ENCODE data around the gene MAP3K15.

Gene MAP3K15

DNA sequence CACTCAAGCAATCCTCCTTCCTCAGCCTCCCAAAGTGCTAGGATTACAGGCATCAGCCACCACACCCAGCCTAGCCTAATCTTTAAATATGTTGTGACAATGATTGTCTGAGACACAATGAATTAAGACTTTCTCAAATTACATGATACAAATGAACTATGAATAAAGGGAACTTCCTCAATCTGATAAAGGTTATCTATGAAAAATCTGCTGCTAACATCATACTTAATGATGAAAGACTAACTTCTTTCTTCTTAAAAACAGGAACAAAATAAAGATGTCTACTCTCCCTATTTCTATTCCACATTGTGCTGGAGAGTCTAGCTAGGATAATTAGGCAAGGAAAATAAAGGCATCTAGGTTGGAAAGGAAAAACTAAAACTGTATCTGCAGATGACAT lies 111.6 kb downstream of the MAP3K15 start:
- TF ChIP-seq ZNF274 (IDR thresholded peaks at IDR 0.05; ENCODE audit: low read depth, low read length) (no peak), YY1 (IDR thresholded peaks at IDR 0.05; ENCODE audit: insufficient read depth, insufficient read length) (no peak), SUZ12 (IDR thresholded peaks at IDR 0.05; ENCODE audit: extremely low read depth, insufficient read depth, insufficient read length) (no peak)
- no peaks in the 10 kb centered on the region for H3K9me3 ChIP-seq (ENCODE audit: insufficient read depth, low read length)
- H3K4me3 ChIP-seq (ENCODE audit: insufficient read length, low read depth) = no peak overlapping the region
- H3K4me1 ChIP-seq (ENCODE audit: insufficient read depth, insufficient read length) = no peaks in the 10 kb centered on the region
- H3K9ac ChIP-seq (ENCODE audit: insufficient read length, low read depth) = no peak overlapping the region
- H3K27me3 ChIP-seq (ENCODE audit: insufficient read depth, insufficient read length) = no peaks in the 10 kb centered on the region
- no peaks in the 10 kb centered on the region for H3K36me3 ChIP-seq (ENCODE audit: insufficient read depth, insufficient read length, low read length)
- no peak for DNase-seq (ENCODE audit: low read depth, low spot score)

DNA sequence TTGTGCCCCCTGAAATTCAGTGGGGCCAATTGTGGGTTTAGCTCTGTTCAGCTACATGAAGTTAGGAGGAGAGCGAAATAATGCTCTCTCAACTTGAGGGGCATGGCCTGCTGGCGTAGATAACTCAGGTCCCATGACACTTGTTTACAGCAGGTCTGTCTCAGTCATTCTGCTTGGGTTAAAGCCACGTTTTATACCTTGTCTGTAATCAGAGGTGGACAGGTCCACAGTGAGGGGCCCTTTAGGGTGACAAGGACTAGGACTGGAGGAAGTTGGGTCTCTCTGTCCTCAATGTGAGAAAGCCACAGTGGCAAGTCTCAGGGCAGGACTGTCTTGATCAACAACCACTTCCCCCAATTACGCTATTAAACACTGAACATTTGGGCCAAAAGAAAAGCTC lies 122.6 kb downstream of the MAP3K15 start:
- Histone ChIP-seq H3K9ac (ENCODE audit: insufficient read length, low read depth) (no peak overlapping the region), H3K9me3 (ENCODE audit: insufficient read depth, low read length) (no peaks in the 10 kb centered on the region), H3K36me3 (ENCODE audit: insufficient read depth, insufficient read length, low read length) (peaks cover 7% of the 10 kb centered on the region), H3K4me3 (ENCODE audit: insufficient read length, low read depth) (no peak overlapping the region), H3K4me1 (ENCODE audit: insufficient read depth, insufficient read length) (peaks cover 4% of the 10 kb centered on the region), H3K27me3 (ENCODE audit: insufficient read depth, insufficient read length) (no peaks in the 10 kb centered on the region)
- no peak for DNase-seq (ENCODE audit: low read depth, low spot score)
- no peak for TF ChIP-seq ZNF274 (IDR thresholded peaks at IDR 0.05; ENCODE audit: low read depth, low read length)
- TF ChIP-seq SUZ12 (IDR thresholded peaks at IDR 0.05; ENCODE audit: extremely low read depth, insufficient read depth, insufficient read length) = no peak
- no peak for TF ChIP-seq YY1 (IDR thresholded peaks at IDR 0.05; ENCODE audit: insufficient read depth, insufficient read length)

DNA sequence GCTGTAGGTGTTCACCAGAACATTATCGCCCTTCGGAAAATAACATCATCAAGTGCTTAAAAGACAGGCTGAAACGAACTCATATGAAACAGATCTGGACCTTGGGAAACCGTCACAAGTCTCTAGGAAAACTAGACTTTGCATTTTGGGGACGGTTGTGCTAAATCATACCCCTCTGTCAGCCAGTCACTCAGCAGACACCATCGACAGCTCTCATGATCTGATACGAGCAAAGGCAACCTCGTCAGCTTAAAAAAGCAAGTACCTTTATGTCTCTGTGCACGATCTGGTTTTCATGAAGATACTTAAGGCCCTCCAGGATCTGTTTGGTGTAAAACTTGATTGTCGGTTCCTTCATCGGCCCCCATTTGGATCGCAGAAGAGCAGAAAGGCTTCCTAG lies 123.2 kb downstream of the MAP3K15 start:
- Histone ChIP-seq H3K27me3 (ENCODE audit: insufficient read depth, insufficient read length) (no peaks in the 10 kb centered on the region), H3K4me1 (ENCODE audit: insufficient read depth, insufficient read length) (peaks cover 4% of the 10 kb centered on the region), H3K9me3 (ENCODE audit: insufficient read depth, low read length) (no peaks in the 10 kb centered on the region), H3K4me3 (ENCODE audit: insufficient read length, low read depth) (no peak overlapping the region), H3K9ac (ENCODE audit: insufficient read length, low read depth) (no peak overlapping the region), H3K36me3 (ENCODE audit: insufficient read depth, insufficient read length, low read length) (peaks cover 7% of the 10 kb centered on the region)
- no peak for TF ChIP-seq SUZ12 (IDR thresholded peaks at IDR 0.05; ENCODE audit: extremely low read depth, insufficient read depth, insufficient read length)
- TF ChIP-seq YY1 (IDR thresholded peaks at IDR 0.05; ENCODE audit: insufficient read depth, insufficient read length) = no peak
- no peak for TF ChIP-seq ZNF274 (IDR thresholded peaks at IDR 0.05; ENCODE audit: low read depth, low read length)
- DNase-seq (ENCODE audit: low read depth, low spot score) = no peak

GRCh38 chrX:19389227-19389845 lies 126.0 kb downstream of the MAP3K15 start:
- TF ChIP-seq SUZ12 (IDR thresholded peaks at IDR 0.05; ENCODE audit: extremely low read depth, insufficient read depth, insufficient read length) (no peak), YY1 (IDR thresholded peaks at IDR 0.05; ENCODE audit: insufficient read depth, insufficient read length) (no peak), ZNF274 (IDR thresholded peaks at IDR 0.05; ENCODE audit: low read depth, low read length) (no peak)
- no peak for DNase-seq (ENCODE audit: low read depth, low spot score)
- Histone ChIP-seq H3K4me3 (ENCODE audit: insufficient read length, low read depth) (no peak overlapping the region), H3K36me3 (ENCODE audit: insufficient read depth, insufficient read length, low read length) (peaks cover 7% of the 10 kb centered on the region), H3K4me1 (ENCODE audit: insufficient read depth, insufficient read length) (peaks cover 4% of the 10 kb centered on the region), H3K9me3 (ENCODE audit: insufficient read depth, low read length) (no peaks in the 10 kb centered on the region), H3K9ac (ENCODE audit: insufficient read length, low read depth) (no peak overlapping the region), H3K27me3 (ENCODE audit: insufficient read depth, insufficient read length) (no peaks in the 10 kb centered on the region)

GRCh38 chrX:19388741-19389140 lies 126.6 kb downstream of the MAP3K15 start:
- Histone ChIP-seq H3K36me3 (ENCODE audit: insufficient read depth, insufficient read length, low read length) (peaks cover 7% of the 10 kb centered on the region), H3K27me3 (ENCODE audit: insufficient read depth, insufficient read length) (no peaks in the 10 kb centered on the region)
- TF ChIP-seq SUZ12 (IDR thresholded peaks at IDR 0.05; ENCODE audit: extremely low read depth, insufficient read depth, insufficient read length) = no peak
- TF ChIP-seq YY1 (IDR thresholded peaks at IDR 0.05; ENCODE audit: insufficient read depth, insufficient read length) = no peak
- no peak for TF ChIP-seq ZNF274 (IDR thresholded peaks at IDR 0.05; ENCODE audit: low read depth, low read length)

DNA sequence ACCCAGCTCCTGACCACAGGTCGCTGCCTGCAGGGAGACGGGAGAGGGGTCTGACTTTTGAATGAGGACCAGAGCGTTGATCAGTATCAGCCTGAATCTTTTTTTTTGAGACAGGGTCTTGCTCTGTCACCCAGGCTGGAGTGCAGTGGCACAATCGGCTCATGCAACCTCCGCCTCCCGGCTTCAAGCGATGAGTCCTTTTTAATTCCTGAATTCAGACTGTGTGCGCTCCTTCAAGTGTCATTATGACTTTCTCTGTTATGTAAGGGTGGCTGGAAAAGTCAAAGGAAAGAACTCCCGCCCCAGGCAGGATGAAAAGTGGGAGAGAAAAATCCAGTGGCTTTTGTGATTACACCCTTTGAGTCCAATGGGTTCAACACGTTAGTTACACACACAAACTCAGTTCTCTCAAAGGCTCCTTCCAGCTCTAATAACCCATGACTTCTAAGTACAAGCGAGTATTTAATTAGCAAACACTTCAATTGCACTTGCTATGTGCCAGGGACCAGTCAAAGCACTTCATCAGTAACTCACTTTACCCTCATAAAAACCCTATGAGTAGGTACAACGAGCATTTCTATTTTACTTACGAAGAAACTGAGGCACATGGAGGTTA lies 127.1 kb downstream of the MAP3K15 start:
- no peak for DNase-seq (ENCODE audit: low read depth, low spot score)
- Histone ChIP-seq H3K27me3 (ENCODE audit: insufficient read depth, insufficient read length) (no peaks in the 10 kb centered on the region), H3K4me3 (ENCODE audit: insufficient read length, low read depth) (no peak overlapping the region)

More at GRCh38 chrX:19388741-19389140, 126.6 kb downstream of the MAP3K15 start:
- H3K9me3 ChIP-seq (ENCODE audit: insufficient read depth, low read length) = no peaks in the 10 kb centered on the region
- H3K4me3 ChIP-seq (ENCODE audit: insufficient read length, low read depth) = no peak overlapping the region
- no peak overlapping the region for H3K9ac ChIP-seq (ENCODE audit: insufficient read length, low read depth)
- H3K4me1 ChIP-seq (ENCODE audit: insufficient read depth, insufficient read length) = peaks cover 4% of the 10 kb centered on the region
- no peak for DNase-seq (ENCODE audit: low read depth, low spot score)

DNA sequence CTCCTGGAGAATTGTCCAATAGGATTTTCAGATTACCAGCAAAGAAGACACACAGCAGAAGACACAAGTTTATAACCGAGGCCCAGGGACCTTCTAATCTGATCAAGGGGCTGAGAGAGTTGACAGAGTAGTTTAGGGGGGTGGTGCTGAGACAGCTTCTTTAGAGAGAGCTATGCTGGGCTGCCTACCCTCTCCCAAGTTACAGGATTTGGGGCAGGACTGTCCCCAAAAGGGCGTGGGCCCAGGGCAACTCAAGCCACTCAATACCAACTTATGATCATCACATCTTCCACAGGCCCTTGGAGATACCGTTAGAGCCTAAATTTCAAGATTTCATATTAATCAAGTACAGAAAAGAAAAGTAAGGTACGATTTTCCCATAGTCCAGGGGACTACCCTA lies 128.6 kb downstream of the MAP3K15 start:
- H3K4me1 ChIP-seq (ENCODE audit: insufficient read depth, insufficient read length) = peaks cover 4% of the 10 kb centered on the region
- TF ChIP-seq SUZ12 (IDR thresholded peaks at IDR 0.05; ENCODE audit: extremely low read depth, insufficient read depth, insufficient read length) (no peak), ZNF274 (IDR thresholded peaks at IDR 0.05; ENCODE audit: low read depth, low read length) (no peak), YY1 (IDR thresholded peaks at IDR 0.05; ENCODE audit: insufficient read depth, insufficient read length) (no peak)
- H3K36me3 ChIP-seq (ENCODE audit: insufficient read depth, insufficient read length, low read length) = no peaks in the 10 kb centered on the region
- no peaks in the 10 kb centered on the region for H3K9me3 ChIP-seq (ENCODE audit: insufficient read depth, low read length)
- H3K4me3 ChIP-seq (ENCODE audit: insufficient read length, low read depth) = no peak overlapping the region
- H3K27me3 ChIP-seq (ENCODE audit: insufficient read depth, insufficient read length) = no peaks in the 10 kb centered on the region
- no peak overlapping the region for H3K9ac ChIP-seq (ENCODE audit: insufficient read length, low read depth)
- no peak for DNase-seq (ENCODE audit: low read depth, low spot score)

More for the DNA sequence above, 127.1 kb downstream of the MAP3K15 start:
- Histone ChIP-seq H3K9ac (ENCODE audit: insufficient read length, low read depth) (no peak overlapping the region), H3K4me1 (ENCODE audit: insufficient read depth, insufficient read length) (peaks cover 4% of the 10 kb centered on the region), H3K9me3 (ENCODE audit: insufficient read depth, low read length) (no peaks in the 10 kb centered on the region), H3K36me3 (ENCODE audit: insufficient read depth, insufficient read length, low read length) (peaks cover 7% of the 10 kb centered on the region)
- TF ChIP-seq SUZ12 (IDR thresholded peaks at IDR 0.05; ENCODE audit: extremely low read depth, insufficient read depth, insufficient read length) = no peak
- TF ChIP-seq YY1 (IDR thresholded peaks at IDR 0.05; ENCODE audit: insufficient read depth, insufficient read length) = no peak
- no peak for TF ChIP-seq ZNF274 (IDR thresholded peaks at IDR 0.05; ENCODE audit: low read depth, low read length)

All from NT2/D1 (cell line).